Anterior cingulate cortex (tissue), 58 donors: ENCODE measurements around the gene CLEC20A.
"Not testable (repeated sequence)": the region's sequence is repeated elsewhere in the genome, so short reads cannot be mapped to it uniquely, and the experiment has no call there.

ENCODE experiments used
- DNase-seq, 58 donors: peaks; one replicate each; lab custom pipeline; 2025; lab: John Stamatoyannopoulos, UW

CLEC20A gene

DNA sequence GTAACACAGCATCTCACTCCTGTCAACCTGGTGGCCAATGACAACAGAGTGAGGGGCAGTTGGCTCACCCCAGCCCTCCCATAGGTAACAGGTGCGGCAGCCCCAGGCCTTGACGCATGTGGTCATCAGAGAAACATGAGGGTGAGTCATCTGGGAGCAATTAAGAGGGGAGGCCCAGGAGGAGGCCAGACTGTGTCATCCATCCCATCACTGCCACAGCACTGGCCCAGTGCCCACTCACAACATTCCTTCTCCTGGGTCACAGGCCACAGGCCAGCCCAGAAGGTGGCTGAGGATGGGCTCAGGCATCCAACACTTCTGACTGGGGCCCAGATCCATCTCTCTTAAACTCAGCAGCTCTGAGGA is 33.3 kb upstream of the CLEC20A start:
- DNase-seq, result no peak

DNA sequence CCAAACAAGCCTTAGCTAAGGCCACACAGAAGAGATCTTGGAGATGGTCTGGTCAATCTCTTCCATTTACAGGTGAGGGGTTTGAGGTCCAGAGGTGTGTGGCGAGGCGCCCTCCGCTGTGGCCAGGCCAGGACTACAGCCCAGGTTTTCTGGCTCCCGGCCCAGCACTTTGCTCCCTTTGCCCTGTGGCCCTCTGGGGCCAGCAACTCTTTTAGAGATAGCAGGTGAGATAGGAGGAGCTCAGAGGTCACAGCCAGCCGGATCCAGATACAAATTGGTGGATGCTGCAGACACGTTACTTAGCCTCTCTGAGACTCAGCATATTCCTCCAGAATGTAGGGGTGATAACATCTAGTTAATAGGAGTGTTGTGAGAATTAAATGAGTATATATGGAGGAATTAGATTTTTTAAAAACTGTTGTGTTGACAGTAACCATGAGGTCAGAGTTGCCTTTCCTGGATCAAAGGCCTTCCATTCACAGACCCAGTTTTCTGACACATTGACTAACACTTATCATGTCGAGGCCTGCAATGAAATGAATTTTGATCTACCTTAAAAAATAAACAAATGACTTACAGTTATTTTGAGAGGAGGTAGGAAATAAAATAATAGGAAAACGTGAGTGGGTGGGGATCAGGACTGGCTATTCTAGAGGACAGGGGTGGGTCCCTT is 32.7 kb upstream of the CLEC20A start:
- DNase-seq, result no peak

DNA sequence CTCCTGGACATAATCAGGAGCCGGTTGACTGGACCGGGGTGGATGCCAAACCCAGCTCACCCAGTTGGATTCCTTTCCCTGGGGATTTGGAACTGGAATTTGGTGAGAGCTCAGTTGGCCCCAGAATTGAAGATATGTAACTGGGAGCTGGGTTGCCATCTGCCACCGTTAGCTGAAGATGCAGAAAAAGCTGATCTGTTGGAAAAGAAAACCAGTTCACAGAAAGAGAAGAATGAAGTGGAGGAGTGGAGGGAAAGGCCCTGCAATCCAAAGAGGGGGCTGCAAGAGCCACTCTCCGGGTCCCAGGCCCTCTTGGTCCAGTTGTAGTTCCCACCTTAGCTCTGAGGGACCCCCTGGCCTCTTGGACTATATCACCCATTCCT is 32.2 kb upstream of the CLEC20A start:
- peak in 6 of 58 donors; percentile 13 to 33 (median 22) for DNase-seq

- DNase-seq, result peak in 15 of 58 donors; percentile 3 to 48 (median 16)
Measured at GRCh38 chr1:178528228-178528952, 31.6 kb upstream of the CLEC20A start.

GRCh38 chr1:178527117-178527516 is 30.4 kb upstream of the CLEC20A start:
- DNase-seq, result no peak

DNA sequence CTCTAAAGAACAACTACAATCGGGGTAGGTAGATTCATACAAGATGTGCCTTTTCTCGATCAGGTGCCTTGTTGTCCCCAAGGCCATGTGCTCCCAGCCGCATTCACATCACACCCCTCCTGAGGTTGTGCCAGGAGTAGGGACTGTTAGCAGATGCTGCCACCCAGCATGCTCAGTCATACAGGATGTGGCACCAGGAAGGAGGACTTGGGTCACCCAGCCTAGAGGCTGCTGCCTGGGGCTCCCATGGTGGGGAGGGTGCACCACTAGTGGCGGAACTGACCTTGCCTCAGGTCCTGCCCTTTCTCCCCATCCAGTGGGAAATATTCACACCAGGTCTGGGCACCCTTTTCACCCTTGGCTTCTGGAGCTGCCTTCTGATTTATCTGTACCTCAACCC is 24.5 kb upstream of the CLEC20A start:
- DNase-seq, result no peak

DNA sequence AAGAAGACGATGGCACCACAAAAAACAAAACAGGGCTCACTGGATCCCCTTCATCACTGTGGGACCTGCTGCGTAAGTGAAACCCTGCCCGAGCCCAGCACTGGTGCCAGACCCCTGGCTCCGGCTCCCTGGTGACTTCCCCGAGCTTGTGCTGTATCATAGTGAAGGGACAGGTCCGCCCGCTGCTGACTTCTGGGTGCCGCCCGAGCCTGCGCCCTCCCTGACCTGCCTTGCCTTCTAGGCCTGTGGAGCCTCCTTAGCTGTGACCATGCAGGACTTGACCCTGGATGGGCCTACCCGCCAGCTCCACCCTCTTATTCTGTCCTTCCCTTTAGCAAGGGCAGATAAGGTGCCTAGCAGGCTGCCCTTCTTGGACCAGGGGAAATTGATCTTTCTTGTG is 24.0 kb upstream of the CLEC20A start:
- no peak for DNase-seq

GRCh38 chr1:178518894-178519293 is 22.1 kb upstream of the CLEC20A start:
- no peak for DNase-seq

DNA sequence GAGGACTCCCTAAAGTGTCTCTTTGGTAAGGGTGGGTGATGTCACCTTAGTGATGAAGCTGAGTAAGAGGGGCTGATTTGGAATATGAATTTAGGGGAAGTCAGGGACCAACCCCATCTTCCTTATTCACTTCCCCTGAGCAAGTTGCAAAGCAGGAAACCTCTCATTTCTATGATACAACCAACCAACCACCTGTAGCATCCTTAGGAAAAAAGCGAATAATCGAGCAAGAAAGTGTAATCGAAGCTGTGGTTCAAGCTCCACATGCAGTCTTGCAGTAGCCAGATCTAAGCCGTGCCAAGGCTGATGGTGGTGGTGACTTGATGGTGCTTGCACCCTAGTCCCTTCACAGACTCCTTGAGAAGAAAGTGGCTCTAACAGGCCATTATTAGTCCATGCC is 19.3 kb upstream of the CLEC20A start:
- no peak for DNase-seq

DNA sequence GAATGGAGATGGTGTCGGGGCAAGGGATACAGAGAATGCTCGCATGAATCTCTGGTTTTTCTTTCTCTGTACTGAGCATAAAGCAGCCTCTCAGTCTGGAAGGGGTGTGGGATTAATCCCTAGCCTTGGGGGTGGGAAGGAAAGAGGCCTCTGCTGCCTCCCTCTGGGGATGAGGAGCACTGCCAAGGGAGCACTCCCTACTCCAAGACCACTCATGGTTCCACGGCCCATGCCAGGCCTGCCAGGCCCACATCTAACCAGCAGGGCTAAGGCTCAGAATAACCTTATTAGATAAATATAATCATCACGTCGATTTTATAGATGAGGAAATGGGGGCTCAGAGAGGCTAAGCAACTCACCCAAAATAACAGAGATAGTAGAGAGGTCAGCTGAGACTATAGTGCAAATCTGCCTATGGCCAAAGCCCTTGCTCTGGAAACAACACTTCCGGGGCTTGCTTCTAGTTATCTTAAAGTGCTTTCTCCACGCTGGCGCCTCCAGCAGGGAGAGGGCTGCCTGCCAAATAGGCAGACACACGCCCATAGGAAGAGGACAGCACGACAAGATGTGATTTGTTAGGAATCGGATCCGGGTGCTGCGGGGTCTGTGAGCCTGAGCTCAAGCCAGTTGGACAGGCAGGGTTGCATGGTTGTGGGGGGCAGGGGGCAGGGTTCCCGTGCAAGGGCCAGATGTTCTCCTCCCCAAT is 16.7 kb upstream of the CLEC20A start:
- DNase-seq, result peak in 1 of 58 donors; percentile 6

- no peak for DNase-seq
Measured at GRCh38 chr1:178512566-178513277, 16.0 kb upstream of the CLEC20A start, which contains the start of gene TEX35. Gene TEX35, plus strand, starts transcription at chr1:178513109. Its CDS starts 80 bp downstream, at chr1:178513189.

- DNase-seq, result no peak
Measured at GRCh38 chr1:178510155-178510554, 13.4 kb upstream of the CLEC20A start.

GRCh38 chr1:178509414-178510007 is 12.7 kb upstream of the CLEC20A start:
- DNase-seq, result no peak

GRCh38 chr1:178506669-178507068 is 9.9 kb upstream of the CLEC20A start:
- DNase-seq, result no peak

- no peak for DNase-seq
Measured at GRCh38 chr1:178506177-178506576, 9.4 kb upstream of the CLEC20A start.

DNA sequence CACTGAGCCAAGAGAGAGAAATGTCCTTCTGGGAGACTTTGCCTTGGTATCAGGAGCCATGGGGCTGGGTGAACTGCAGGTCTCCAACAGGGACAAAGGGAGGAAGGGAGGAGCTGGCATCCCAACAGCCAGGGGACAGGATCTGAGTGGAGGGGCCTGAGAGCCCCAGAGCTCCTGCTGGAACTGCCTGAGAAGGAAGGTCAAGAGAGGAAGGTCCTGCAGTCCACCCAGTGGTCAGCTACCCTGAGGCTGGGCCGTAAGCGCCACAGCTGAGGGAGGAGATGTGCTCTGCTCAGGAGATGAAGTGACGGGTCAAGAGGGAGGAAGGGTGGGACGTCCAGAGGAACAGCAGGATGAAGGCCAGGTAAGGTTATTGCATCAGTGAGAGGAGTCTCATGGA is 7.5 kb upstream of the CLEC20A start:
- no peak for DNase-seq

GRCh38 chr1:178503849-178504248 is 7.1 kb upstream of the CLEC20A start:
- DNase-seq, result no peak

- DNase-seq, result not testable (repeated sequence)
Measured at GRCh38 chr1:178503316-178503715, 6.6 kb upstream of the CLEC20A start.

DNA sequence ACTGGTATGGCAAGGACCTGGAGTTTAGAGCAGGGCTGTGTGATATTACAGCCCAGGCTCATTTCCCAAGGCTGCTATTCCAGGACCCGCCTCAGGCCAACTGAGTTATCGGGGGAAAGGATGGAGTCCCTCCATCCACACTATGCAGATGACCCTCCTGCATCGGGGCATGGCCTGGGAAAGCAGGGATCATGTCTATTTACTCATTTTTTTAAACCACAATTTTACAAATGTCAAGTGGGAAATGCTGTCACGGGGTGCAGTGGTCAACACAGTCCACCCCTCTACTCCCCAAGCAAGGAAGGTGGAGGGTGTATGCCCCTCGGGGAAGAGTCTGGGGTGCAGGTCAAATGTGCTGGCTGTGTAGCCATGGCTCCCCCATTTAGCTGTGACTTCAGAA is 6.1 kb upstream of the CLEC20A start:
- DNase-seq, result no peak

DNA sequence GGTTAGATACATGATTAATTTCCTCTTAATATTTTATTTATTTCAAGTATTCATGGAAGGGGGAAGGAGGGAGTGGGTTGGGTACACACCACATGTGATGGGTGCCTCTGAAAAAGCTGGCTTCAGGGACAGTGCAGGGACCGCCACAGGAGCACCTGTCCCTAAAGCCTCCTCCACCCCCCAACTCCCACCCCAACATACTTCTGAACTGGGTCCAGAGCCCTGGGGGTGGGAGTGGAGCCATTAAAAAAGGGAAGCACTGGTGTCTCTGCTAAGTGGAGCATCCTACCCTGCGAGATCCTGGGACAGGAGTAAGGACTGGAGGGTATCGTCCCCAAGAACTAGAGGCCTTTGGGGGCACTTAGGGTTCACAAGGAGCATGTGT is 5.6 kb upstream of the CLEC20A start:
- no peak for DNase-seq
